ENCODE data around the gene FIGLA.
"Not testable (repeated sequence)": the region's sequence is repeated elsewhere in the genome, so short reads cannot be mapped to it uniquely, and the experiment has no call there.

The FIGLA gene

GRCh38 chr2:70807102-70807827 lies 16.8 kb upstream of the FIGLA start:
- no peak for DNase-seq

GRCh38 chr2:70806620-70807019 lies 16.2 kb upstream of the FIGLA start:
- DNase-seq: no peak

- no peak for DNase-seq
Observed at GRCh38 chr2:70806013-70806412, 15.6 kb upstream of the FIGLA start.

- DNase-seq: no peak
Observed at GRCh38 chr2:70801607-70802263, 11.3 kb upstream of the FIGLA start.

GRCh38 chr2:70799706-70800105 lies 9.3 kb upstream of the FIGLA start:
- no peak for DNase-seq

- DNase-seq: not testable (repeated sequence)
Observed at GRCh38 chr2:70797996-70798395, 7.6 kb upstream of the FIGLA start.

- no peak for DNase-seq
Observed at GRCh38 chr2:70797506-70797905, 7.1 kb upstream of the FIGLA start.

- DNase-seq: no peak
Observed at GRCh38 chr2:70796262-70796661, 5.8 kb upstream of the FIGLA start.

- no peak for DNase-seq
Observed at GRCh38 chr2:70795164-70795995, 4.9 kb upstream of the FIGLA start.

- no peak for DNase-seq
Observed at GRCh38 chr2:70793450-70793849, 3.0 kb upstream of the FIGLA start.

- peak; percentile 69 for DNase-seq
Observed at GRCh38 chr2:70789304-70790135, 923 bp downstream of the FIGLA start.

- peak; percentile 19 for DNase-seq
Observed at GRCh38 chr2:70785137-70785911, 5.1 kb downstream of the FIGLA start.

- no peak for DNase-seq
Observed at GRCh38 chr2:70784320-70784719, 6.1 kb downstream of the FIGLA start.

- no peak for DNase-seq
Observed at GRCh38 chr2:70779911-70780545, 10.4 kb downstream of the FIGLA start.

- no peak for DNase-seq
Observed at GRCh38 chr2:70779491-70779890, 11.0 kb downstream of the FIGLA start.

GRCh38 chr2:70778676-70779075 lies 11.8 kb downstream of the FIGLA start:
- no peak for DNase-seq

- no peak for DNase-seq
Observed at GRCh38 chr2:70777450-70777849, 13.0 kb downstream of the FIGLA start.

- DNase-seq: no peak
Observed at GRCh38 chr2:70776266-70776665, 14.2 kb downstream of the FIGLA start.

GRCh38 chr2:70775141-70775540 lies 15.3 kb downstream of the FIGLA start:
- no peak for DNase-seq

GRCh38 chr2:70772486-70773155 lies 17.8 kb downstream of the FIGLA start:
- no peak for DNase-seq

GRCh38 chr2:70771446-70771845 lies 19.0 kb downstream of the FIGLA start:
- no peak for DNase-seq

Measured in stimulated activated CD4-positive, alpha-beta T cell treated with anti-CD3 and anti-CD28 coated beads, Interleukin-12 subunit alpha, Interleukin-12 subunit beta, amount 100 ng/mL, for 4 hours (primary cell).